WTC11 (cell line): ENCODE results near the gene MED27. TPM values are rescaled to one million over a fixed set of nuclear protein-coding genes. Genes with fewer than 3 reads are reported as not detected.

Experiments used
- ATAC-seq: fragments of 200-7000 bp; cut with Tn5 transposase; 2 replicates; pipeline ENCODE4 v1.10.0; 2021; ENCODE audit warnings: mild to moderate bottlenecking, moderate library complexity
- CTCF ChIA-PET: fragments of 300-600 bp; sonication (Branson Sonifier 250); formaldehyde crosslinking; loops from one replicate; lab custom pipeline; 2021; ENCODE audit warnings: antibody characterized with exemption; lab: Charles Lee
- POLR2A ChIA-PET: fragments of 350-600 bp; sonication (Branson Sonifier 250); formaldehyde crosslinking; loops from one replicate; lab custom pipeline; 2021; ENCODE audit warnings: antibody characterized with exemption; lab: Charles Lee
- DNase-seq: peaks from one replicate; pipeline ENCODE4 v3.0.0; 2021; ENCODE audit warnings: low spot score
- H3K27ac Mint-ChIP-seq: 2 replicates; pipeline ENCODE4 v1.8.0; 2021; ENCODE audit warnings: mixed read lengths
- H3K27me3 Mint-ChIP-seq: 2 replicates; pipeline ENCODE4 v1.8.0; 2021; ENCODE audit warnings: low read depth, mild to moderate bottlenecking, moderate library complexity, mixed read lengths
- H3K36me3 Mint-ChIP-seq: 2 replicates; pipeline ENCODE4 v1.8.0; 2021; ENCODE audit warnings: mixed read lengths
- H3K4me1 Mint-ChIP-seq: 2 replicates; pipeline ENCODE4 v1.8.0; 2022; ENCODE audit warnings: mixed read lengths
- H3K4me3 Mint-ChIP-seq: 2 replicates; pipeline ENCODE4 v1.8.0; 2021; ENCODE audit warnings: mild to moderate bottlenecking, moderate library complexity, mixed read lengths
- H3K9me3 Mint-ChIP-seq: 2 replicates; pipeline ENCODE4 v1.8.0; 2021; ENCODE audit warnings: mixed read lengths
- E2F1 ChIP-seq: sonication (generic); formaldehyde crosslinking; IDR thresholded peaks from 2 replicates; pipeline ENCODE4 v1.8.0; 2022; ENCODE audit warnings: mild to moderate bottlenecking, missing genetic modification reagents
- GTF2I ChIP-seq: fragments of 250-450 bp; sonication (Bioruptor Pico); conservative IDR thresholded peaks from 2 replicates; pipeline ENCODE4 v1.4.0; 2021; ENCODE audit warnings: mild to moderate bottlenecking
- HMGXB4 ChIP-seq: sonication (generic); formaldehyde crosslinking; IDR thresholded peaks from 2 replicates; pipeline ENCODE4 v1.8.1; 2023; ENCODE audit warnings: mild to moderate bottlenecking, moderate library complexity, missing genetic modification reagents
- JAZF1 ChIP-seq: fragments of 250-450 bp; sonication (Bioruptor Pico); IDR thresholded peaks from 2 replicates; pipeline ENCODE4 v1.9.0; 2021; ENCODE audit warnings: moderate library complexity, mild to moderate bottlenecking, inconsistent platforms
- OVOL2 ChIP-seq: fragments of 250-450 bp; sonication (Bioruptor Pico); IDR thresholded peaks from 2 replicates; pipeline ENCODE4 v1.9.0; 2021; ENCODE audit warnings: mild to moderate bottlenecking, borderline replicate concordance
- PREB ChIP-seq: sonication (generic); formaldehyde crosslinking; IDR thresholded peaks from 2 replicates; pipeline ENCODE4 v1.8.1; 2022; ENCODE audit warnings: mild to moderate bottlenecking, missing genetic modification reagents, moderate library complexity, borderline replicate concordance
- SOX15 ChIP-seq: fragments of 250-450 bp; sonication (Bioruptor Pico); IDR thresholded peaks from 2 replicates; pipeline ENCODE4 v1.9.0; 2021; ENCODE audit warnings: mild to moderate bottlenecking
- ZNF121 ChIP-seq: sonication (generic); formaldehyde crosslinking; IDR thresholded peaks from 2 replicates; pipeline ENCODE4 v1.8.0; 2023; ENCODE audit warnings: missing genetic modification reagents
- ZNF317 ChIP-seq: sonication (generic); formaldehyde crosslinking; IDR thresholded peaks from 2 replicates; pipeline ENCODE4 v1.8.1; 2023; ENCODE audit warnings: low read depth, mild to moderate bottlenecking, moderate library complexity, missing genetic modification reagents, borderline replicate concordance
- ZNF423 ChIP-seq: fragments of 250-450 bp; sonication (Bioruptor Pico); IDR thresholded peaks from 2 replicates; pipeline ENCODE4 v2.1.2; 2022; ENCODE audit warnings: mild to moderate bottlenecking, moderate library complexity
- ZNF425 ChIP-seq: fragments of 250-450 bp; sonication (Bioruptor Pico); conservative IDR thresholded peaks from 2 replicates; pipeline ENCODE4 v1.9.0; 2021; ENCODE audit warnings: mild to moderate bottlenecking
- ZNF512 ChIP-seq: sonication (generic); formaldehyde crosslinking; IDR thresholded peaks from 2 replicates; pipeline ENCODE4 v1.8.1; 2022; ENCODE audit warnings: missing genetic modification reagents, borderline replicate concordance
- ZNF671 ChIP-seq: fragments of 250-450 bp; sonication (Bioruptor Pico); IDR thresholded peaks from 2 replicates; pipeline ENCODE4 v1.8.0; 2021; ENCODE audit warnings: mild to moderate bottlenecking
- total RNA-seq: library from RNA; stranded (reverse); gene quantifications from 3 replicates; pipeline ENCODE4 v1.2.3, GENCODE V29; 2021
- TF ChIP-seq, protein P1 (sequence below): sonication (generic); formaldehyde crosslinking; conservative IDR thresholded peaks from 2 replicates; pipeline ENCODE4 v1.8.1; 2022; ENCODE audit warnings: mild to moderate bottlenecking, missing genetic modification reagents

MED27 gene
- total RNA-seq, 1 experiment from 2014 or later = 27.9 TPM

DNA sequence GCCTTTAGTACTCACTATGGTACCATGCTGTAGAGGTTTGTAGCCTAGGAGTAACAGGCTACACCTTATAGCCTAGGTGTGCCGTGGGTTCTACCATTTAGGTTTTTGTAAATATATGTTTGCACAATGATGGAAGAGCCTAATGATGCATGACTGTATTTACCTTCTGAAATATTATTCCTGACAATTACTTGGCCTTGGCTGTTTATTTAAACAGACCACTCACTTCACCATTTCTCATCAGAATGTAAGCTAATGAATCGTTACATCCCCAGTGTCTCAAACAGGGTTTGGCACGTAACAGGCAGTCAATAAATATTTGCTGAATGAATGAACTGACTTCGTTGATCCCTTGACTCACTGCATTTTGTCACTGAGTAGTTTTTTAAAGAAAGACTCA lies 93.1 kb downstream of the MED27 start:
- ATAC-seq = no peak
- Mint-ChIP-seq H3K4me3 (no peak overlapping the region), H3K9me3 (no peaks in the 10 kb centered on the region), H3K27me3 (no peaks in the 10 kb centered on the region), H3K4me1 (peaks cover 30% of the 10 kb centered on the region), H3K27ac (no peak overlapping the region), H3K36me3 (no peaks in the 10 kb centered on the region)
- CTCF ChIA-PET = no interaction called here
- POLR2A ChIA-PET = no interaction called here
- no peak for DNase-seq
- TF ChIP-seq HMGXB4 (CRISPR knock-in tag) (no peak), ZNF425 (no peak), ZNF423 (CRISPR knock-in tag) (no peak), ZNF512 (CRISPR knock-in tag) (no peak), PREB (CRISPR knock-in tag) (no peak), ZNF671 (CRISPR knock-in tag) (no peak), ZNF121 (CRISPR knock-in tag) (no peak), ZNF317 (CRISPR knock-in tag) (no peak)

DNA sequence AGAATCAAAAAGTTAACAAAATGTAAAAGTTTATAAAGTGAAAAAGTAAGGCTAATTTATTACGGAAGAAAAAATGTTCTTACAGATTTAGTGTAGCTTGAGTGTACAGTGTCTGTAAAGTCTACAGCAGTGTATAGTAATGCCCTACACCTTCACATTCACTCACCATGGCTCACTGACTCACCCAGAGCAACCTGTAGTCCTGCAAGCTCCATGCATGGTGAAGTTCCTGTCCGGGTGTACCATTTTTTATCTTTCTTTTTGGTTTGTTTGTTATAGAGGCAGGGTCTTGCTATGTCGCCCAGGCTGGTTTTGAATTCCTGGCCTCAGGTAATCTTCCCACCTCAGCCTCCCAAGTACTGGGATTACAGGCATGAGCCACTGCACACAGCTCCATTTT lies 93.6 kb downstream of the MED27 start:
- TF ChIP-seq, protein P1, sequence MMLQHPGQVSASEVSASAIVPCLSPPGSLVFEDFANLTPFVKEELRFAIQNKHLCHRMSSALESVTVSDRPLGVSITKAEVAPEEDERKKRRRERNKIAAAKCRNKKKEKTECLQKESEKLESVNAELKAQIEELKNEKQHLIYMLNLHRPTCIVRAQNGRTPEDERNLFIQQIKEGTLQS (CRISPR knock-in tag) = no peak
- TF ChIP-seq OVOL2 (CRISPR knock-in tag) (no peak), JAZF1 (CRISPR knock-in tag) (no peak), GTF2I (no peak), ZNF317 (CRISPR knock-in tag) (no peak), PREB (CRISPR knock-in tag) (no peak), E2F1 (no peak), SOX15 (CRISPR knock-in tag) (no peak)
- no peak for ATAC-seq
- Mint-ChIP-seq H3K27me3 (no peaks in the 10 kb centered on the region), H3K36me3 (no peaks in the 10 kb centered on the region), H3K9me3 (no peaks in the 10 kb centered on the region), H3K4me1 (peaks cover 33% of the 10 kb centered on the region), H3K27ac (no peak overlapping the region), H3K4me3 (no peak overlapping the region)
- DNase-seq = no peak
- ChIA-PET CTCF (no interaction called here), POLR2A (no interaction called here)
